ENCODE results near the gene ATP23.

ATP23 gene

DNA sequence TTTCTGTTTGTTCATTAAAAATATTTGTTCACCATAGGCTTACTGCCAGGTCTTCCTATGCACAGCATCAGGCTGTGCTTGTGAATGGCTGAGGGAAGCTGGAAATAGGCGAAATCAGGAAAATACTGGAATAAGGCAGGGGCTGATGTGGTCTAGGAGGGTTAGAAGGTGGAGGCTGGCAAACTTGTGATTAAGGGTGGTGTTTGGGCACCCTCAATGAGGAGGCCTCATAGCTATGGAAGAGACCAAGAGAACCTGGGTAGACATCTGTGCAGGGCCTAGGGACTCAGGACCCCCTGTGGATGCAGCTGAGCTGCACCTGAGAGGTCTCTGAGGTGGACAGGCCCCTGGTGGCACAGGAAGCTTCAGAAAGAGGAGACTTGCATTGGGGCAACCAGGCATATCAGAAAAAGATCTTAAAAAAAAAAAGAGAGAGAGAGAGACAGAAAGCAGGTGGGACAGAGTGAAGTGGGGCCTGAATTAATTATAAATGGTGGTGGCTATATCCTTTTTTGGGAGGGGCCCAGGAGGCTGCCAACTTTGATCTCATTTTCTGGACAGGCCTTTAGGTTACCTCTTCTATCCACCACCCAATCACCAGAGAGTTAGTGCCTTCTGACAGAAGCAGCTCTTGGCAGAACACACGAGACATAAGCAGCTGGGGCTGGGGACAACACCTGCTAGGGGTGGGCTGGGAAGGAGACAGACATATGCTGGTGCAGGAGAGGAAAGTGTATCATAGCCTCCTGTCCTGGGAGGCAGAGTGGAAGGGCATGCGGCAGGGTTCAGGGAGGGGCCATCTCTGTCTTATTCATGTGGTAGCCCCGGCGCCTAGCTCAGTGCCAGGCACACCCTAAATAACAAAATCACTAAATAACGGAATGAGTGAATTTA lies 46.7 kb upstream of the ATP23 start:
- no peak overlapping the region for H3K9ac ChIP-seq (ENCODE audit: low read length)
- peaks cover 28% of the 10 kb centered on the region for H3K4me1 ChIP-seq (ENCODE audit: insufficient read depth, low read length, severe bottlenecking)

DNA sequence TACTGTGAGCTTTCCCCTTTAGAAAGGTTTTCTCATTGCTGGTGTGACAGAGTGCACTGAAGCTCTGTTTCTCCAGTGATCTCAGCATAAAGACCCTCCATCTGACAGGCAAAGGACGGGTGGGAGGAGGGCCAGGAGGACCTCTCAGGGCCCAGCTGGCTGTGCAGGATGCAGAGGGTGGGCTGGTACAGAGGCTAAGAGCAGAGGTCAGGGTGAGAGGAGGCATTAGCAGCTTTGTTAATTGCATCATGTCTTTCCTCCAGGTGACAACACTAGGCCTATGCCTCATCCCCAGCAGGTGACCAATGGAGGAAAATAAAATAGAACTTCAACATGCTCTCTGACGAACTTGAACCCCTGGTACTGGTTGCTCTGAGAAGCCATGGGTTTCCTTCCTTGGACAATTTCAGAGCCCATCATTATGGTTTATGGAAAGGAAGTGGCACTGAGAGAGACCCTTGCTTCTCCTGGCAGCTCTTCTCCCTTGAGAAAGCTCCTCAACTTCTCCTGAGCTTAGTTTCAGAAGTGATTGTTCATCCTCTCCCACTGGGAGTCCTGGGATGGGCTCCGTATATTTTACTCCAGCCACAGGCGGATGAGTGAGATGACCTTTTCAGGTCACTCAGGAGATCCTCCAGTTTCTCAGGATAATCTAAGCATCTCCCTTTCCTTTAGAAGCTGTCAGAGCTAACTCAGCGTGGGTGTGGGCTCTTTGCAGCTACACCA lies 45.8 kb upstream of the ATP23 start:
- Histone ChIP-seq H3K4me1 (ENCODE audit: insufficient read depth, low read length, severe bottlenecking) (peaks cover 28% of the 10 kb centered on the region), H3K4me3 (ENCODE audit: low read depth, low read length, poor library complexity, severe bottlenecking) (no peak overlapping the region), H3K27me3 (ENCODE audit: insufficient read depth, low read length) (peaks cover 23% of the 10 kb centered on the region), H3K79me2 (ENCODE audit: insufficient read depth, low read length) (no peaks in the 10 kb centered on the region), H3K36me3 (ENCODE audit: insufficient read depth, low read length) (no peaks in the 10 kb centered on the region), H3K9me2 (ENCODE audit: low read depth, low read length) (no peaks in the 10 kb centered on the region), H3K27ac (ENCODE audit: low read depth, low read length, poor library complexity, severe bottlenecking) (no peak overlapping the region), H3F3A (ENCODE audit: insufficient read depth, low read length) (no peaks in the 10 kb centered on the region), H3K4me2 (ENCODE audit: low read length) (no peak overlapping the region), H2AFZ (ENCODE audit: low read length) (no peak overlapping the region), H3K9me3 (ENCODE audit: low read length) (no peaks in the 10 kb centered on the region), H3K9ac (ENCODE audit: low read length) (no peak overlapping the region), H4K20me1 (ENCODE audit: insufficient read depth, low read length) (no peaks in the 10 kb centered on the region)
- TF ChIP-seq CTCF (IDR thresholded peaks at IDR 0.05; ENCODE audit: low read length) = no peak
- TF ChIP-seq EZH2 (IDR thresholded peaks at IDR 0.05; ENCODE audit: borderline replicate concordance, low read length) = no peak

More for the DNA sequence above, 46.7 kb upstream of the ATP23 start:
- no peaks in the 10 kb centered on the region for H4K20me1 ChIP-seq (ENCODE audit: insufficient read depth, low read length)
- no peaks in the 10 kb centered on the region for H3K9me2 ChIP-seq (ENCODE audit: low read depth, low read length)
- H3K4me2 ChIP-seq (ENCODE audit: low read length) = no peak overlapping the region
- no peak overlapping the region for H3K27ac ChIP-seq (ENCODE audit: low read depth, low read length, poor library complexity, severe bottlenecking)
- H3K27me3 ChIP-seq (ENCODE audit: insufficient read depth, low read length) = peaks cover 23% of the 10 kb centered on the region
- no peak for TF ChIP-seq CTCF (IDR thresholded peaks at IDR 0.05; ENCODE audit: low read length)
- TF ChIP-seq EZH2 (IDR thresholded peaks at IDR 0.05; ENCODE audit: borderline replicate concordance, low read length) = no peak
- H3F3A ChIP-seq (ENCODE audit: insufficient read depth, low read length) = no peaks in the 10 kb centered on the region
- H3K4me3 ChIP-seq (ENCODE audit: low read depth, low read length, poor library complexity, severe bottlenecking) = no peak overlapping the region
- H3K36me3 ChIP-seq (ENCODE audit: insufficient read depth, low read length) = no peaks in the 10 kb centered on the region
- no peaks in the 10 kb centered on the region for H3K79me2 ChIP-seq (ENCODE audit: insufficient read depth, low read length)
- H3K9me3 ChIP-seq (ENCODE audit: low read length) = no peaks in the 10 kb centered on the region
- no peak overlapping the region for H2AFZ ChIP-seq (ENCODE audit: low read length)

DNA sequence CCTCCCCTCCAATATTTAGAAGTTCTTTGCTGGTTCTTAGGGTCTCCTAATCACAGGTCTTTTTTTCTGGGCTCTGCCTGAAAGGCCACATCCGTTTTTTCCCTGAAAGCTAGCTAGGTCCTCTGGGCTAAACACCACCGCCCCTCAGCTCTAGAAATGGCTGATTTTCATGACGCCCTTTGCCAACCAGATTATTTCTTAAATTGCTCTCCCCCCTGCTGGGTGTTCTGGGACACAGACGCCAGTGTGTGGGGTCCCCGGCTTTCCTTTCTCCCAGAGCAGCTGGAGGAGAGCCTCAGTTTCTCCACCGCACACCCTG lies 45.3 kb upstream of the ATP23 start:
- no peak overlapping the region for H3K9ac ChIP-seq (ENCODE audit: low read length)
- H3K4me3 ChIP-seq (ENCODE audit: low read depth, low read length, poor library complexity, severe bottlenecking) = no peak overlapping the region

More for the DNA sequence above, 45.3 kb upstream of the ATP23 start:
- H3K4me1 ChIP-seq (ENCODE audit: insufficient read depth, low read length, severe bottlenecking) = peaks cover 28% of the 10 kb centered on the region
- H3K36me3 ChIP-seq (ENCODE audit: insufficient read depth, low read length) = no peaks in the 10 kb centered on the region
- TF ChIP-seq EZH2 (IDR thresholded peaks at IDR 0.05; ENCODE audit: borderline replicate concordance, low read length) (no peak), CTCF (IDR thresholded peaks at IDR 0.05; ENCODE audit: low read length) (no peak)
- H2AFZ ChIP-seq (ENCODE audit: low read length) = no peak overlapping the region
- no peaks in the 10 kb centered on the region for H3K9me3 ChIP-seq (ENCODE audit: low read length)
- no peaks in the 10 kb centered on the region for H3K9me2 ChIP-seq (ENCODE audit: low read depth, low read length)
- H3K79me2 ChIP-seq (ENCODE audit: insufficient read depth, low read length) = no peaks in the 10 kb centered on the region
- H3F3A ChIP-seq (ENCODE audit: insufficient read depth, low read length) = no peaks in the 10 kb centered on the region
- H3K27ac ChIP-seq (ENCODE audit: low read depth, low read length, poor library complexity, severe bottlenecking) = no peak overlapping the region
- no peaks in the 10 kb centered on the region for H4K20me1 ChIP-seq (ENCODE audit: insufficient read depth, low read length)
- H3K4me2 ChIP-seq (ENCODE audit: low read length) = peak overlapping the region; percentile 30; the same call in 1 of the 2 replicates
- H3K27me3 ChIP-seq (ENCODE audit: insufficient read depth, low read length) = peaks cover 23% of the 10 kb centered on the region

Measured in OCI-LY1 (cell line).